HepG2 (cell line): ENCODE results near the gene TSPAN3. TPM values are rescaled to one million over a fixed set of nuclear protein-coding genes. Genes with fewer than 3 reads are reported as not detected.
A peak's percentile ranks its signal among the peaks of the same experiment; 100 is the strongest.

ENCODE experiments used
- AGO2 ChIP-seq: fragments of 200-400 bp; formaldehyde crosslinking; optimal IDR thresholded peaks from 2 replicates; pipeline ENCODE3; 2017; ENCODE audit warnings: mild to moderate bottlenecking, low read depth, low read length, moderate library complexity
- ARHGAP35 ChIP-seq: sonication (generic); formaldehyde crosslinking; IDR thresholded peaks from 2 replicates; pipeline ENCODE4 v1.9.0; 2022; ENCODE audit warnings: mild to moderate bottlenecking, inconsistent platforms, moderate library complexity, missing genetic modification reagents, borderline replicate concordance
- BCL3 ChIP-seq: sonication (generic); formaldehyde crosslinking; IDR thresholded peaks from 2 replicates; pipeline ENCODE4 v1.5.1; 2020; ENCODE audit warnings: mild to moderate bottlenecking, missing genetic modification reagents, moderate library complexity
- FOXO4 ChIP-seq: sonication (generic); formaldehyde crosslinking; conservative IDR thresholded peaks from 2 replicates; pipeline ENCODE4 v1.8.1; 2023; ENCODE audit warnings: missing genetic modification reagents
- GABPB1 ChIP-seq: IDR thresholded peaks from 2 replicates; pipeline ENCODE4 v1.6.1; 2016; ENCODE audit warnings: mild to moderate bottlenecking, missing genetic modification reagents, moderate library complexity, missing compliant biosample characterization
- GMEB1 ChIP-seq: sonication (generic); formaldehyde crosslinking; IDR thresholded peaks from 2 replicates; pipeline ENCODE4 v1.5.1; 2020; ENCODE audit warnings: missing genetic modification reagents, mild to moderate bottlenecking, borderline replicate concordance
- GZF1 ChIP-seq: sonication (generic); formaldehyde crosslinking; IDR thresholded peaks from 2 replicates; pipeline ENCODE4 v1.5.1; 2020; ENCODE audit warnings: mild to moderate bottlenecking, missing genetic modification reagents
- HIVEP1 ChIP-seq: sonication (generic); formaldehyde crosslinking; IDR thresholded peaks from 2 replicates; pipeline ENCODE4 v1.4.0; 2020; ENCODE audit warnings: mild to moderate bottlenecking, missing genetic modification reagents
- MAF1 ChIP-seq: sonication (generic); formaldehyde crosslinking; IDR thresholded peaks from 2 replicates; pipeline ENCODE4 v1.5.0; 2020; ENCODE audit warnings: missing genetic modification reagents, borderline replicate concordance
- NFATC3 ChIP-seq: sonication (generic); formaldehyde crosslinking; IDR thresholded peaks from 2 replicates; pipeline ENCODE4 v1.5.1; 2020; ENCODE audit warnings: mild to moderate bottlenecking, missing genetic modification reagents
- NR2F2 ChIP-seq: IDR thresholded peaks from 2 replicates; pipeline ENCODE4 v1.6.1; 2012; ENCODE audit warnings: low read depth, inconsistent platforms, borderline replicate concordance
- PHF20 ChIP-seq: sonication (generic); formaldehyde crosslinking; IDR thresholded peaks from 2 replicates; pipeline ENCODE4 v1.5.0; 2020; ENCODE audit warnings: mild to moderate bottlenecking, missing genetic modification reagents
- PRMT3 ChIP-seq: sonication (generic); formaldehyde crosslinking; IDR thresholded peaks from 2 replicates; pipeline ENCODE4 v1.8.1; 2022; ENCODE audit warnings: low read depth, mild to moderate bottlenecking, moderate library complexity, missing genetic modification reagents, borderline replicate concordance
- SOX5 ChIP-seq: IDR thresholded peaks from 2 replicates; pipeline ENCODE4 v1.6.1; 2016; ENCODE audit warnings: borderline replicate concordance
- SRSF9 ChIP-seq: fragments of 200-400 bp; formaldehyde crosslinking; IDR thresholded peaks from 2 replicates; pipeline ENCODE4 v1.6.1; 2018; ENCODE audit warnings: borderline replicate concordance, mild to moderate bottlenecking, low read depth, low read length; ENCODE audit not compliant: insufficient read depth, poor library complexity, severe bottlenecking
- ZBTB7A ChIP-seq: sonication (generic); formaldehyde crosslinking; IDR thresholded peaks from 2 replicates; pipeline ENCODE4 v1.8.0; 2022; ENCODE audit warnings: mild to moderate bottlenecking, missing genetic modification reagents
- ZIK1 ChIP-seq: sonication (generic); formaldehyde crosslinking; IDR thresholded peaks from 2 replicates; pipeline ENCODE4 v1.5.0; 2020; ENCODE audit warnings: mild to moderate bottlenecking, low read depth, missing genetic modification reagents, borderline replicate concordance
- ZNF30 ChIP-seq: sonication (generic); formaldehyde crosslinking; IDR thresholded peaks from 2 replicates; pipeline ENCODE4 v1.5.0; 2020; ENCODE audit warnings: mild to moderate bottlenecking, missing genetic modification reagents
- ZNF619 ChIP-seq: sonication (generic); formaldehyde crosslinking; IDR thresholded peaks from 2 replicates; pipeline ENCODE4 v1.4.0; 2020; ENCODE audit warnings: mild to moderate bottlenecking, missing genetic modification reagents
- ZNF710 ChIP-seq: sonication (generic); formaldehyde crosslinking; IDR thresholded peaks from 2 replicates; pipeline ENCODE4 v1.5.0; 2020; ENCODE audit warnings: mild to moderate bottlenecking, missing genetic modification reagents, borderline replicate concordance
- ZNF747 ChIP-seq: sonication (generic); formaldehyde crosslinking; IDR thresholded peaks from 2 replicates; pipeline ENCODE4 v1.8.1; 2023; ENCODE audit warnings: missing genetic modification reagents, mild to moderate bottlenecking, borderline replicate concordance
- polyA plus RNA-seq, 8 experiments: library from polyadenylated mRNA; depleted of rRNA in 3 of 8; stranded (reverse) in 7 of 8; unstranded in 1 of 8; fragments of >200 nt; fragmentation: Illumina TruSeq in 4 of 8; extraction: Trizol in 4 of 8; gene quantifications; 2 replicates each; pipeline versions ENCODE4 v1.2.1 to v1.2.3, GENCODE V29; 2011 to 2016; ENCODE audit warnings: low read depth in 4 of 8, missing spikeins in 1 of 8, mixed read lengths in 1 of 8; ENCODE audit not compliant: insufficient read depth in 1 of 8
- total RNA-seq, 5 experiments: library from RNA; depleted of rRNA; stranded (reverse); fragments of >200 nt; fragmentation: Illumina TruSeq; extraction: Trizol; gene quantifications; 2 replicates each; pipeline ENCODE4 v1.2.3, GENCODE V29; 2016; ENCODE audit warnings: low read depth in 1 of 5

Gene TSPAN3
- total and polyA plus RNA-seq, 2 of the 13 experiments (the other 11 are each of a cell fraction or from before 2014, with no cell fraction given) = 167 to 170 TPM

- TF ChIP-seq FOXO4 = no peak
- TF ChIP-seq ZIK1 (CRISPR knock-in tag) = 0 out of 2 replicates have a peak, but pooled peaks have one; percentile 40
- TF ChIP-seq ZNF619 (CRISPR knock-in tag) = no peak
- no peak for TF ChIP-seq HIVEP1 (CRISPR knock-in tag)
- TF ChIP-seq GABPB1 (CRISPR knock-in tag) = peak; percentile 60; the same call in 1 of the 2 replicates
- TF ChIP-seq PRMT3 (CRISPR knock-in tag) = no peak
- TF ChIP-seq ZNF747 (CRISPR knock-in tag) = no peak
- TF ChIP-seq MAF1 (CRISPR knock-in tag) = no peak
- no peak for TF ChIP-seq SOX5 (CRISPR knock-in tag)
- TF ChIP-seq PHF20 (CRISPR knock-in tag) = no peak; the same call in 1 of the 2 replicates
- no peak for TF ChIP-seq ZBTB7A
- TF ChIP-seq AGO2 = peak; percentile 71
- no peak; the same call in 1 of the 2 replicates for TF ChIP-seq GMEB1 (CRISPR knock-in tag)
- TF ChIP-seq SRSF9 = no peak
- no peak for TF ChIP-seq ZNF30
- TF ChIP-seq BCL3 (CRISPR knock-in tag) = no peak; the same call in 1 of the 2 replicates
- TF ChIP-seq NFATC3 = no peak
- peak; percentile 38; the same call in 1 of the 2 replicates for TF ChIP-seq ARHGAP35 (CRISPR knock-in tag)
- TF ChIP-seq NR2F2 = no peak
- no peak for TF ChIP-seq GZF1 (CRISPR knock-in tag)
- TF ChIP-seq ZNF710 (CRISPR knock-in tag) = no peak
These were observed at the start of gene TSPAN3 (continued) for GRCh38 chr15:77070495-77071304.
